Left lung (tissue), 10 donors: ENCODE results near the gene KLHL17. TPM values are rescaled to one million over a fixed set of nuclear protein-coding genes. Genes with fewer than 3 reads are reported as not detected.

Experiments
- ATAC-seq: fragments of 200-7000 bp; cut with Tn5 transposase; one replicate; pipeline ENCODE4 v1.9.1; 2020; ENCODE audit warnings: moderate library complexity
- DNase-seq, 4 donors: peaks; one replicate each; pipeline ENCODE4 v3.0.0-alpha.2; 2013 to 2020
- H3K27ac ChIP-seq, 2 donors: fragments of 200-600 bp; sonication (generic) in 1 of 2; one replicate each; pipeline versions ENCODE4 v1.5.0 to v1.8.0; 2020 to 2021
- H3K27me3 ChIP-seq, 2 donors: fragments of 200-600 bp; sonication (generic) in 1 of 2; one replicate each; pipeline versions ENCODE4 v1.5.0 to v1.8.0; 2020 to 2021
- H3K36me3 ChIP-seq, 2 donors: fragments of 200-600 bp; sonication (generic) in 1 of 2; one replicate each; pipeline versions ENCODE4 v1.5.0 to v1.8.0; 2020 to 2021
- H3K4me1 ChIP-seq, 2 donors: fragments of 200-600 bp; one replicate each; pipeline ENCODE4 v1.8.0; 2021
- H3K4me3 ChIP-seq, 2 donors: fragments of 200-600 bp; sonication (generic) in 1 of 2; one replicate each; pipeline versions ENCODE4 v1.5.0 to v1.8.0; 2020 to 2021; ENCODE audit warnings: mild to moderate bottlenecking in 1 of 2
- H3K9me3 ChIP-seq, 2 donors: fragments of 200-600 bp; sonication (generic) in 1 of 2; one replicate each; pipeline versions ENCODE4 v1.5.0 to v1.8.0; 2020 to 2021
- intact Hi-C, 2 donors: fragments of 100-400 bp; cut with DNase I; formaldehyde crosslinking; loops; one replicate each; pipeline versions ENCODE4 v1.11.2 to v1.14.2; 2022
- polyA plus RNA-seq, 6 donors: library from polyadenylated mRNA; unstranded; fragments of 120-200 nt; gene quantifications; one replicate each; pipeline ENCODE4 v1.2.1, GENCODE V29; 2013; ENCODE audit not compliant: insufficient read length in 6 of 6
- total RNA-seq, 2 donors: library from RNA; stranded (reverse); fragmentation: NEBNext Ultra II Directional; extraction: Animal tissue kit (Norgen Biotek cat#: 25700); gene quantifications; one replicate each; pipeline ENCODE4 v1.2.1, GENCODE V29; 2021
- TF ChIP-seq, protein P1 (sequence below), 2 donors: fragments of 200-600 bp; sonication (generic) in 1 of 2; IDR thresholded peaks; one replicate each; pipeline versions ENCODE4 v1.5.0 to v1.8.0; 2021; ENCODE audit warnings: antibody characterized with exemption in 2 of 2
- donor health status: DM: no; HTN: yes; CAD: no.
- donor health status: DM: no; HTN: no; CAD: no.

Gene KLHL17
- total and polyA plus RNA-seq, 8 donors: 8.3 to 17.9 (median 11.9) TPM

DNA sequence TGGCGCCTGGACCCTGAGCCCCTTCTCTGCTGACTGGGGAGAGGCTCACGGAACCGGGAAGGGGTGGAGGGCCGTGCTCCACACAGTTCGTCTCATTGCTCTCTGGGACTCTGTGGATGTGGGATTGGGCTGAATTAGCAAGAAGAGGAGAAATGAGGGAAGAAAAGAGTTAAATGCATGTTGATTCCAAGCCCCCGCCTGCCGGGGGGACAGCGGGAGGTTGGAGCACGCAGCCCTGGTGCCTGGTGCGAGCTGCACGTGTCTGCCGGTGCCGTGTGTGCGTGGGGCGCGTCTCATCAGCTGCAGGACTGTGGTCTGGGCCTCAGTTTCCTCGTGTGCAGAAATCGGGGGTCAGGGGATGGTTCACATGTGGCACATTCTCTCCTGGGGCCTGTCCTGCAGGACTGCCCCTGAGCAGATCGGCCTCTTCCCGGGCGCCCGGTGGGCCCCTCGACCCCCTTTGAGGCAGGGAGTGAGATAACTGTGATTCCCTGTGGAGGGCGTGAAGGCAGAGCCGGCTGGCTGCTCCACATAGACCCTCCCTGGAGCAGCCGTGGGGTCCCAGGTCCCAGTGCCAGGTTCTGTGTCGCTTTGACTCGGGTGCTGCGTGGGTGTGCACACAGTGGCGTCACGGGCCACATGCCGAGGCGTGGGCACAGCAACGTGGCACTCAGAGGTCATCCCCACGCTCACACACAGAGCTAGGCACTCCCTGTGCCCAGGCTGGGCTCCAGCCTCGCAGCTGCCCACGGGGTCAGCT, 25.2 kb upstream of the KLHL17 start:
- Histone ChIP-seq H3K27ac (no peak overlapping the region), H3K27me3 (peaks cover 15 to 93% of the 10 kb centered on the region in 2 donors), H3K9me3 (no peaks in the 10 kb centered on the region), H3K36me3 (no peaks in the 10 kb centered on the region), H3K4me1 (peaks cover 7 to 11% of the 10 kb centered on the region in 2 donors), H3K4me3 (no peak overlapping the region)
- TF ChIP-seq, protein P1, sequence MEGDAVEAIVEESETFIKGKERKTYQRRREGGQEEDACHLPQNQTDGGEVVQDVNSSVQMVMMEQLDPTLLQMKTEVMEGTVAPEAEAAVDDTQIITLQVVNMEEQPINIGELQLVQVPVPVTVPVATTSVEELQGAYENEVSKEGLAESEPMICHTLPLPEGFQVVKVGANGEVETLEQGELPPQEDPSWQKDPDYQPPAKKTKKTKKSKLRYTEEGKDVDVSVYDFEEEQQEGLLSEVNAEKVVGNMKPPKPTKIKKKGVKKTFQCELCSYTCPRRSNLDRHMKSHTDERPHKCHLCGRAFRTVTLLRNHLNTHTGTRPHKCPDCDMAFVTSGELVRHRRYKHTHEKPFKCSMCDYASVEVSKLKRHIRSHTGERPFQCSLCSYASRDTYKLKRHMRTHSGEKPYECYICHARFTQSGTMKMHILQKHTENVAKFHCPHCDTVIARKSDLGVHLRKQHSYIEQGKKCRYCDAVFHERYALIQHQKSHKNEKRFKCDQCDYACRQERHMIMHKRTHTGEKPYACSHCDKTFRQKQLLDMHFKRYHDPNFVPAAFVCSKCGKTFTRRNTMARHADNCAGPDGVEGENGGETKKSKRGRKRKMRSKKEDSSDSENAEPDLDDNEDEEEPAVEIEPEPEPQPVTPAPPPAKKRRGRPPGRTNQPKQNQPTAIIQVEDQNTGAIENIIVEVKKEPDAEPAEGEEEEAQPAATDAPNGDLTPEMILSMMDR (IDR thresholded peaks at IDR 0.05): no peak
- intact Hi-C loops: no loop called here
- ATAC-seq (no peak), DNase-seq (no peak)

DNA sequence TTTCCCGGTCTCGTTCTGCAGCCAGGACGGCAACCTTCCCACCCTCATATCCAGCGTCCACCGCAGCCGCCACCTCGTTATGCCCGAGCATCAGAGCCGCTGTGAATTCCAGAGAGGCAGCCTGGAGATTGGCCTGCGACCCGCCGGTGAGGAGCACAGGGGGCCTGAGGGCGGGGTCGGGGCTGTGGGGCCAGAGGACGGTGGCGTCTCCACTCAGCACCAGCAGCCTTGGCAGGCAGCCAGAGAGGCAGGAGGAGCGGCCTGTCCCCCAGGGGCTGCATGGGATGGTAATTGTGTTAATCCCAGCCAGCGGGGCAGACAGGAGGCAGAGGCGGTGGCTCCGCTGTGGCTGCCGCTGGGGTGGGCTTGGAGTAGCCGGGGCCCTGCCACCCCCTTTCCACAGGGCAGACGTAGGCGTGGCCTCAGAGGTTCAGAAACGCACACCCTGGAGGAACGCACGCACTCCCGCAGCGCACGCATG, 24.6 kb upstream of the KLHL17 start:
- no peak overlapping the region for H3K27ac ChIP-seq
- H3K4me1 ChIP-seq: peaks cover 13 to 16% of the 10 kb centered on the region in 2 donors
- ATAC-seq: no peak
- H3K36me3 ChIP-seq: no peaks in the 10 kb centered on the region
- intact Hi-C loops: no loop called here
- peaks cover 20 to 93% of the 10 kb centered on the region in 2 donors for H3K27me3 ChIP-seq
- TF ChIP-seq, protein P1 (IDR thresholded peaks at IDR 0.05): no peak
- no peak overlapping the region for H3K4me3 ChIP-seq
- H3K9me3 ChIP-seq: no peaks in the 10 kb centered on the region
- DNase-seq: no peak

- H3K4me1 ChIP-seq: peaks cover 22% of the 10 kb centered on the region in 2 donors
- intact Hi-C loops: no loop called here
- TF ChIP-seq, protein P1 (IDR thresholded peaks at IDR 0.05): no peak
- H3K27me3 ChIP-seq: peaks cover 29 to 93% of the 10 kb centered on the region in 2 donors
- DNase-seq: no peak
- no peak overlapping the region for H3K27ac ChIP-seq
- no peak overlapping the region for H3K4me3 ChIP-seq
- ATAC-seq: no peak
- H3K36me3 ChIP-seq: no peaks in the 10 kb centered on the region
- H3K9me3 ChIP-seq: no peaks in the 10 kb centered on the region
These were observed 23.8 kb upstream of the KLHL17 start for GRCh38 chr1:936348-937264.

- TF ChIP-seq, protein P1 (IDR thresholded peaks at IDR 0.05): no peak
- Histone ChIP-seq H3K27ac (no peak overlapping the region), H3K27me3 (peaks cover 36 to 93% of the 10 kb centered on the region in 2 donors), H3K4me1 (peaks cover 22 to 31% of the 10 kb centered on the region in 2 donors), H3K9me3 (no peaks in the 10 kb centered on the region), H3K4me3 (no peak overlapping the region), H3K36me3 (no peaks in the 10 kb centered on the region)
- DNase-seq (no peak), ATAC-seq (no peak)
- intact Hi-C loops: no loop called here
These were observed 22.9 kb upstream of the KLHL17 start for GRCh38 chr1:937521-937920.
